ENCODE data around the gene RBKS. TPM values are rescaled to one million over a fixed set of nuclear protein-coding genes. Genes with fewer than 3 reads are reported as not detected.

RBKS gene
- polyA plus RNA-seq, 3 donors = 7.5 to 9.1 (median 8.8) TPM

Other genes starting within 250 kb of the RBKS start
- 10 to 100 TPM; 56.3 to 66.7 (median 60.5) TPM for gene SUPT7L, start 226.8 kb downstream of the RBKS start, polyA plus RNA-seq (ENCODE audit: insufficient read length in 3 of 3)
- gene SLC4A1AP, start 226.5 kb downstream of the RBKS start, polyA plus RNA-seq (ENCODE audit: insufficient read length in 3 of 3) = 10 to 100 TPM; 31.7 to 36.2 (median 35.7) TPM
- gene MRPL33, start 118.7 kb downstream of the RBKS start, polyA plus RNA-seq (ENCODE audit: insufficient read length in 3 of 3) = 100 to 1,000 TPM; 148 to 172 (median 153) TPM
- 10 to 100 TPM; 50.8 to 57.8 (median 56.1) TPM for gene BABAM2, start 342 bp upstream of the RBKS start, polyA plus RNA-seq (ENCODE audit: insufficient read length in 3 of 3)

Data from renal cortex interstitium (tissue), 3 donors.